ENCODE measurements around the gene PRKD1.

DNA sequence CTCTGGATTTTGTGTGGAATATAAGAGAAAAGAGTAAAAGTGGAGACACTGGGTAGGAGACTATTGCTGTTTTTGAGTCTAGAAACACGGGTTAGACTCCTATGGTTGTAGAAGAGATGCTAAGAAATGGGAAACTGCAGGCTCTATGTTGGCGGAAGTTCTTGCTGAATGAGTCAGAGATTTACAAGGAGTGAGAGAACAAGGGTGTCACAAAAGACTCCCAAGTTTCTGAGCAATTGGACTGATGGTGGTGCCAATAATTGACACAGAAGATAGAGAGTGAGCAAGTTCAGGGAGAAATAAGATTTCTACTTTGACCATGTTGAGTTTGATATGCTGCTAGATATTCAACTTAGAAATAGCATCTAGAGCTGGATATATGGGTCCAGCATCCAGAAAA lies 2.6 kb upstream of the PRKD1 start:
- TF ChIP-seq, protein P1, sequence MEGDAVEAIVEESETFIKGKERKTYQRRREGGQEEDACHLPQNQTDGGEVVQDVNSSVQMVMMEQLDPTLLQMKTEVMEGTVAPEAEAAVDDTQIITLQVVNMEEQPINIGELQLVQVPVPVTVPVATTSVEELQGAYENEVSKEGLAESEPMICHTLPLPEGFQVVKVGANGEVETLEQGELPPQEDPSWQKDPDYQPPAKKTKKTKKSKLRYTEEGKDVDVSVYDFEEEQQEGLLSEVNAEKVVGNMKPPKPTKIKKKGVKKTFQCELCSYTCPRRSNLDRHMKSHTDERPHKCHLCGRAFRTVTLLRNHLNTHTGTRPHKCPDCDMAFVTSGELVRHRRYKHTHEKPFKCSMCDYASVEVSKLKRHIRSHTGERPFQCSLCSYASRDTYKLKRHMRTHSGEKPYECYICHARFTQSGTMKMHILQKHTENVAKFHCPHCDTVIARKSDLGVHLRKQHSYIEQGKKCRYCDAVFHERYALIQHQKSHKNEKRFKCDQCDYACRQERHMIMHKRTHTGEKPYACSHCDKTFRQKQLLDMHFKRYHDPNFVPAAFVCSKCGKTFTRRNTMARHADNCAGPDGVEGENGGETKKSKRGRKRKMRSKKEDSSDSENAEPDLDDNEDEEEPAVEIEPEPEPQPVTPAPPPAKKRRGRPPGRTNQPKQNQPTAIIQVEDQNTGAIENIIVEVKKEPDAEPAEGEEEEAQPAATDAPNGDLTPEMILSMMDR (IDR thresholded peaks at IDR 0.05) = no peak
- TF ChIP-seq EZH2 (IDR thresholded peaks at IDR 0.05; ENCODE audit: borderline replicate concordance, insufficient read depth, low read depth, low read length, poor library complexity, severe bottlenecking) = no peak
